ENCODE results near the gene ZNF469.

The ZNF469 gene

GRCh38 chr16:88392111-88392510, 9.4 kb downstream of the ZNF469 start:
- no peak overlapping the region for H2AFZ ChIP-seq (ENCODE audit: low read depth, low read length)
- H3K4me1 ChIP-seq (ENCODE audit: low read length): no peaks in the 10 kb centered on the region
- no peak overlapping the region for H3K4me2 ChIP-seq (ENCODE audit: low read length)
- H3K9ac ChIP-seq (ENCODE audit: low read length): no peak overlapping the region
- H4K20me1 ChIP-seq (ENCODE audit: insufficient read depth, low read length): no peaks in the 10 kb centered on the region
- H3K79me2 ChIP-seq (ENCODE audit: low read length): no peaks in the 10 kb centered on the region
- peaks cover 25% of the 10 kb centered on the region for H3K27me3 ChIP-seq (ENCODE audit: low read depth, low read length)
- H3K36me3 ChIP-seq (replicated peaks; ENCODE audit: low read depth, low read length): no peaks in the 10 kb centered on the region
- H3K9me3 ChIP-seq (ENCODE audit: insufficient read depth, low read length): no peaks in the 10 kb centered on the region
- H3K4me3 ChIP-seq (ENCODE audit: low read length): no peak overlapping the region
- no peak for TF ChIP-seq EZH2phosphoT487 (IDR thresholded peaks at IDR 0.05; ENCODE audit: low read depth)
- no peak for TF ChIP-seq CTCF (IDR thresholded peaks at IDR 0.05; ENCODE audit: low read depth, low read length)
- no peak overlapping the region for H3K27ac ChIP-seq (ENCODE audit: low read length)

- no peaks in the 10 kb centered on the region for H3K36me3 ChIP-seq (replicated peaks; ENCODE audit: low read depth, low read length)
- no peaks in the 10 kb centered on the region for H3K9me3 ChIP-seq (ENCODE audit: insufficient read depth, low read length)
- peaks cover 30% of the 10 kb centered on the region for H3K27me3 ChIP-seq (ENCODE audit: low read depth, low read length)
- no peak overlapping the region for H2AFZ ChIP-seq (ENCODE audit: low read depth, low read length)
- H3K79me2 ChIP-seq (ENCODE audit: low read length): no peaks in the 10 kb centered on the region
- H3K4me2 ChIP-seq (ENCODE audit: low read length): no peak overlapping the region
- H3K27ac ChIP-seq (ENCODE audit: low read length): no peak overlapping the region
- no peak overlapping the region for H3K9ac ChIP-seq (ENCODE audit: low read length)
- no peak overlapping the region for H3K4me3 ChIP-seq (ENCODE audit: low read length)
- TF ChIP-seq CTCF (IDR thresholded peaks at IDR 0.05; ENCODE audit: low read depth, low read length): no peak
- TF ChIP-seq EZH2phosphoT487 (IDR thresholded peaks at IDR 0.05; ENCODE audit: low read depth): no peak
- no peaks in the 10 kb centered on the region for H4K20me1 ChIP-seq (ENCODE audit: insufficient read depth, low read length)
- H3K4me1 ChIP-seq (ENCODE audit: low read length): no peaks in the 10 kb centered on the region
Measured at GRCh38 chr16:88392616-88393015, 9.9 kb downstream of the ZNF469 start.

- Histone ChIP-seq H3K79me2 (ENCODE audit: low read length) (no peaks in the 10 kb centered on the region), H4K20me1 (ENCODE audit: insufficient read depth, low read length) (no peaks in the 10 kb centered on the region), H3K4me3 (ENCODE audit: low read length) (no peak overlapping the region), H3K9ac (ENCODE audit: low read length) (no peak overlapping the region), H3K36me3 (replicated peaks; ENCODE audit: low read depth, low read length) (no peaks in the 10 kb centered on the region), H2AFZ (ENCODE audit: low read depth, low read length) (no peak overlapping the region), H3K4me2 (ENCODE audit: low read length) (no peak overlapping the region), H3K4me1 (ENCODE audit: low read length) (no peaks in the 10 kb centered on the region), H3K9me3 (ENCODE audit: insufficient read depth, low read length) (no peaks in the 10 kb centered on the region), H3K27me3 (ENCODE audit: low read depth, low read length) (peaks cover 34% of the 10 kb centered on the region), H3K27ac (ENCODE audit: low read length) (no peak overlapping the region)
- TF ChIP-seq EZH2phosphoT487 (IDR thresholded peaks at IDR 0.05; ENCODE audit: low read depth) (no peak), CTCF (IDR thresholded peaks at IDR 0.05; ENCODE audit: low read depth, low read length) (no peak)
Measured at GRCh38 chr16:88393034-88393433, 10.3 kb downstream of the ZNF469 start.

GRCh38 chr16:88393571-88393970, 10.8 kb downstream of the ZNF469 start:
- H3K27me3 ChIP-seq (ENCODE audit: low read depth, low read length): peaks cover 35% of the 10 kb centered on the region
- H3K9me3 ChIP-seq (ENCODE audit: insufficient read depth, low read length): no peaks in the 10 kb centered on the region
- TF ChIP-seq CTCF (IDR thresholded peaks at IDR 0.05; ENCODE audit: low read depth, low read length): no peak
- H3K79me2 ChIP-seq (ENCODE audit: low read length): no peaks in the 10 kb centered on the region
- H4K20me1 ChIP-seq (ENCODE audit: insufficient read depth, low read length): no peaks in the 10 kb centered on the region
- no peak overlapping the region for H3K4me3 ChIP-seq (ENCODE audit: low read length)
- H3K9ac ChIP-seq (ENCODE audit: low read length): no peak overlapping the region
- H2AFZ ChIP-seq (ENCODE audit: low read depth, low read length): no peak overlapping the region
- H3K4me2 ChIP-seq (ENCODE audit: low read length): no peak overlapping the region
- no peak overlapping the region for H3K27ac ChIP-seq (ENCODE audit: low read length)
- H3K4me1 ChIP-seq (ENCODE audit: low read length): no peaks in the 10 kb centered on the region
- H3K36me3 ChIP-seq (replicated peaks; ENCODE audit: low read depth, low read length): no peaks in the 10 kb centered on the region
